ENCODE data around the gene TAC1.

TAC1 gene

DNA sequence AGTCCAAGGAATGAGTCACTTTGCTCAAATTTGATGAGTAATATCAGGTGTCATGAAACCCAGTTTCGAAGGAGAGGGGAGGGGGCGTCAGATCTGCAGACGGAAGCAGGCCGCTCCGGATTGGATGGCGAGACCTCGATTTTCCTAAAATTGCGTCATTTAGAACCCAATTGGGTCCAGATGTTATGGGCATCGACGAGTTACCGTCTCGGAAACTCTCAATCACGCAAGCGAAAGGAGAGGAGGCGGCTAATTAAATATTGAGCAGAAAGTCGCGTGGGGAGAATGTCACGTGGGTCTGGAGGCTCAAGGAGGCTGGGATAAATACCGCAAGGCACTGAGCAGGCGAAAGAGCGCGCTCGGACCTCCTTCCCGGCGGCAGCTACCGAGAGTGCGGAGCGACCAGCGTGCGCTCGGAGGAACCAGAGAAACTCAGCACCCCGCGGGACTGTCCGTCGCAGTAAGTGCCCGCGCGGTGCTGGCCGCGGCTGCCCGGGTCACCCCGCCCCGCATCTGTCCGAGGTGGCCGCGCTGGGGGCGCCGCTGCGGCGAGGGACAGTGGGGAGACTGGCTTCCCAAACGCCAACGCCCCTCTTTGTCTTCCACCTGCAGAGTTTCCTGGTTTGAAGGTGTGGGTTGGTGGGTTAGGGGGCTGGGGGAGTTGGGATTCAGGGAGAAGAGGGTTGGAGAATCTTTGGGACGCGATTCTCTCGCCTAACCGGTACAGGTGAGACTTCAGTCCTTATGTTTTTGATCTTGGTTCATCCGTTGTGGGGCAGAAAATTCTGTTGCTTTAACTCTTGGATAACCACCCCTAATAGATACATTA, at the start of gene TAC1 (continued):
- peak; percentile 48 for TF ChIP-seq ZNF629 (tag by site-specific recombination; IDR thresholded peaks at IDR 0.05)
- TF ChIP-seq ZNF132 (tag by site-specific recombination; IDR thresholded peaks at IDR 0.05; ENCODE audit: borderline replicate concordance): no peak
- TF ChIP-seq, protein P1, sequence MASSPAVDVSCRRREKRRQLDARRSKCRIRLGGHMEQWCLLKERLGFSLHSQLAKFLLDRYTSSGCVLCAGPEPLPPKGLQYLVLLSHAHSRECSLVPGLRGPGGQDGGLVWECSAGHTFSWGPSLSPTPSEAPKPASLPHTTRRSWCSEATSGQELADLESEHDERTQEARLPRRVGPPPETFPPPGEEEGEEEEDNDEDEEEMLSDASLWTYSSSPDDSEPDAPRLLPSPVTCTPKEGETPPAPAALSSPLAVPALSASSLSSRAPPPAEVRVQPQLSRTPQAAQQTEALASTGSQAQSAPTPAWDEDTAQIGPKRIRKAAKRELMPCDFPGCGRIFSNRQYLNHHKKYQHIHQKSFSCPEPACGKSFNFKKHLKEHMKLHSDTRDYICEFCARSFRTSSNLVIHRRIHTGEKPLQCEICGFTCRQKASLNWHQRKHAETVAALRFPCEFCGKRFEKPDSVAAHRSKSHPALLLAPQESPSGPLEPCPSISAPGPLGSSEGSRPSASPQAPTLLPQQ (tag by site-specific recombination; IDR thresholded peaks at IDR 0.05): no peak
- no peak for TF ChIP-seq ZNF114 (tag by site-specific recombination; IDR thresholded peaks at IDR 0.05)
- no peak for TF ChIP-seq OSR2 (tag by site-specific recombination; IDR thresholded peaks at IDR 0.05)
- TF ChIP-seq ZNF561 (tag by site-specific recombination; IDR thresholded peaks at IDR 0.05; ENCODE audit: borderline replicate concordance): no peak
- TF ChIP-seq ZNF148 (tag by site-specific recombination; IDR thresholded peaks at IDR 0.05; ENCODE audit: borderline replicate concordance): no peak
- TF ChIP-seq ZNF677 (tag by site-specific recombination; IDR thresholded peaks at IDR 0.05): no peak
- no peak for TF ChIP-seq OVOL3 (tag by site-specific recombination; IDR thresholded peaks at IDR 0.05)
- TF ChIP-seq ZNF830 (tag by site-specific recombination; IDR thresholded peaks at IDR 0.05; ENCODE audit: low read depth): no peak
- no peak for TF ChIP-seq AEBP2 (tag by site-specific recombination; IDR thresholded peaks at IDR 0.05; ENCODE audit: borderline replicate concordance)
- 0 out of 2 replicates have a peak, but pooled peaks have one; percentile 41 for TF ChIP-seq ZFP37 (tag by site-specific recombination; IDR thresholded peaks at IDR 0.05)
- no peak for TF ChIP-seq ZNF221 (tag by site-specific recombination; IDR thresholded peaks at IDR 0.05; ENCODE audit: borderline replicate concordance)
- TF ChIP-seq, protein P2, sequence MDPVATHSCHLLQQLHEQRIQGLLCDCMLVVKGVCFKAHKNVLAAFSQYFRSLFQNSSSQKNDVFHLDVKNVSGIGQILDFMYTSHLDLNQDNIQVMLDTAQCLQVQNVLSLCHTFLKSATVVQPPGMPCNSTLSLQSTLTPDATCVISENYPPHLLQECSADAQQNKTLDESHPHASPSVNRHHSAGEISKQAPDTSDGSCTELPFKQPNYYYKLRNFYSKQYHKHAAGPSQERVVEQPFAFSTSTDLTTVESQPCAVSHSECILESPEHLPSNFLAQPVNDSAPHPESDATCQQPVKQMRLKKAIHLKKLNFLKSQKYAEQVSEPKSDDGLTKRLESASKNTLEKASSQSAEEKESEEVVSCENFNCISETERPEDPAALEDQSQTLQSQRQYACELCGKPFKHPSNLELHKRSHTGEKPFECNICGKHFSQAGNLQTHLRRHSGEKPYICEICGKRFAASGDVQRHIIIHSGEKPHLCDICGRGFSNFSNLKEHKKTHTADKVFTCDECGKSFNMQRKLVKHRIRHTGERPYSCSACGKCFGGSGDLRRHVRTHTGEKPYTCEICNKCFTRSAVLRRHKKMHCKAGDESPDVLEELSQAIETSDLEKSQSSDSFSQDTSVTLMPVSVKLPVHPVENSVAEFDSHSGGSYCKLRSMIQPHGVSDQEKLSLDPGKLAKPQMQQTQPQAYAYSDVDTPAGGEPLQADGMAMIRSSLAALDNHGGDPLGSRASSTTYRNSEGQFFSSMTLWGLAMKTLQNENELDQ (tag by site-specific recombination; IDR thresholded peaks at IDR 0.05; ENCODE audit: low read depth): no peak
- TF ChIP-seq ZNF169 (tag by site-specific recombination; IDR thresholded peaks at IDR 0.05): no peak
- peak; percentile 56; the same call in 1 of the 2 replicates for TF ChIP-seq GLIS2 (tag by site-specific recombination; IDR thresholded peaks at IDR 0.05)
- TF ChIP-seq, protein P3, sequence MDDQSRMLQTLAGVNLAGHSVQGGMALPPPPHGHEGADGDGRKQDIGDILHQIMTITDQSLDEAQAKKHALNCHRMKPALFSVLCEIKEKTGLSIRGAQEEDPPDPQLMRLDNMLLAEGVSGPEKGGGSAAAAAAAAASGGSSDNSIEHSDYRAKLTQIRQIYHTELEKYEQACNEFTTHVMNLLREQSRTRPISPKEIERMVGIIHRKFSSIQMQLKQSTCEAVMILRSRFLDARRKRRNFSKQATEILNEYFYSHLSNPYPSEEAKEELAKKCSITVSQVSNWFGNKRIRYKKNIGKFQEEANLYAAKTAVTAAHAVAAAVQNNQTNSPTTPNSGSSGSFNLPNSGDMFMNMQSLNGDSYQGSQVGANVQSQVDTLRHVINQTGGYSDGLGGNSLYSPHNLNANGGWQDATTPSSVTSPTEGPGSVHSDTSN (CRISPR knock-in tag; IDR thresholded peaks at IDR 0.05): no peak
- no peak for TF ChIP-seq ZNF23 (tag by site-specific recombination; IDR thresholded peaks at IDR 0.05; ENCODE audit: borderline replicate concordance)
- no peak for TF ChIP-seq ZSCAN23 (tag by site-specific recombination; IDR thresholded peaks at IDR 0.05)
- no peak for TF ChIP-seq HOXC10 (CRISPR knock-in tag; IDR thresholded peaks at IDR 0.05)
- no peak for TF ChIP-seq ZFP69B (tag by site-specific recombination; IDR thresholded peaks at IDR 0.05)
- no peak; the same call in 1 of the 2 replicates for TF ChIP-seq ZBTB20 (tag by site-specific recombination; IDR thresholded peaks at IDR 0.05)
- TF ChIP-seq REPIN1 (tag by site-specific recombination; IDR thresholded peaks at IDR 0.05; ENCODE audit: low read depth): no peak
- TF ChIP-seq, protein P4, sequence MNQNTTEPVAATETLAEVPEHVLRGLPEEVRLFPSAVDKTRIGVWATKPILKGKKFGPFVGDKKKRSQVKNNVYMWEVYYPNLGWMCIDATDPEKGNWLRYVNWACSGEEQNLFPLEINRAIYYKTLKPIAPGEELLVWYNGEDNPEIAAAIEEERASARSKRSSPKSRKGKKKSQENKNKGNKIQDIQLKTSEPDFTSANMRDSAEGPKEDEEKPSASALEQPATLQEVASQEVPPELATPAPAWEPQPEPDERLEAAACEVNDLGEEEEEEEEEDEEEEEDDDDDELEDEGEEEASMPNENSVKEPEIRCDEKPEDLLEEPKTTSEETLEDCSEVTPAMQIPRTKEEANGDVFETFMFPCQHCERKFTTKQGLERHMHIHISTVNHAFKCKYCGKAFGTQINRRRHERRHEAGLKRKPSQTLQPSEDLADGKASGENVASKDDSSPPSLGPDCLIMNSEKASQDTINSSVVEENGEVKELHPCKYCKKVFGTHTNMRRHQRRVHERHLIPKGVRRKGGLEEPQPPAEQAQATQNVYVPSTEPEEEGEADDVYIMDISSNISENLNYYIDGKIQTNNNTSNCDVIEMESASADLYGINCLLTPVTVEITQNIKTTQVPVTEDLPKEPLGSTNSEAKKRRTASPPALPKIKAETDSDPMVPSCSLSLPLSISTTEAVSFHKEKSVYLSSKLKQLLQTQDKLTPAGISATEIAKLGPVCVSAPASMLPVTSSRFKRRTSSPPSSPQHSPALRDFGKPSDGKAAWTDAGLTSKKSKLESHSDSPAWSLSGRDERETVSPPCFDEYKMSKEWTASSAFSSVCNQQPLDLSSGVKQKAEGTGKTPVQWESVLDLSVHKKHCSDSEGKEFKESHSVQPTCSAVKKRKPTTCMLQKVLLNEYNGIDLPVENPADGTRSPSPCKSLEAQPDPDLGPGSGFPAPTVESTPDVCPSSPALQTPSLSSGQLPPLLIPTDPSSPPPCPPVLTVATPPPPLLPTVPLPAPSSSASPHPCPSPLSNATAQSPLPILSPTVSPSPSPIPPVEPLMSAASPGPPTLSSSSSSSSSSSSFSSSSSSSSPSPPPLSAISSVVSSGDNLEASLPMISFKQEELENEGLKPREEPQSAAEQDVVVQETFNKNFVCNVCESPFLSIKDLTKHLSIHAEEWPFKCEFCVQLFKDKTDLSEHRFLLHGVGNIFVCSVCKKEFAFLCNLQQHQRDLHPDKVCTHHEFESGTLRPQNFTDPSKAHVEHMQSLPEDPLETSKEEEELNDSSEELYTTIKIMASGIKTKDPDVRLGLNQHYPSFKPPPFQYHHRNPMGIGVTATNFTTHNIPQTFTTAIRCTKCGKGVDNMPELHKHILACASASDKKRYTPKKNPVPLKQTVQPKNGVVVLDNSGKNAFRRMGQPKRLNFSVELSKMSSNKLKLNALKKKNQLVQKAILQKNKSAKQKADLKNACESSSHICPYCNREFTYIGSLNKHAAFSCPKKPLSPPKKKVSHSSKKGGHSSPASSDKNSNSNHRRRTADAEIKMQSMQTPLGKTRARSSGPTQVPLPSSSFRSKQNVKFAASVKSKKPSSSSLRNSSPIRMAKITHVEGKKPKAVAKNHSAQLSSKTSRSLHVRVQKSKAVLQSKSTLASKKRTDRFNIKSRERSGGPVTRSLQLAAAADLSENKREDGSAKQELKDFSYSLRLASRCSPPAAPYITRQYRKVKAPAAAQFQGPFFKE (tag by site-specific recombination; IDR thresholded peaks at IDR 0.05; ENCODE audit: borderline replicate concordance): no peak

Data from HEK293 (cell line).